ENCODE data around the gene CDC123.
"Not testable (repeated sequence)": the region's sequence is repeated elsewhere in the genome, so short reads cannot be mapped to it uniquely, and the experiment has no call there.

Gene CDC123

GRCh38 chr10:12237265-12238220, 41.6 kb downstream of the CDC123 start:
- no peak for DNase-seq

GRCh38 chr10:12238821-12239220, 42.8 kb downstream of the CDC123 start:
- no peak for DNase-seq

- no peak for DNase-seq
These were observed 46.0 kb downstream of the CDC123 start for GRCh38 chr10:12241810-12242529.

- DNase-seq: no peak
These were observed 48.1 kb downstream of the CDC123 start for GRCh38 chr10:12243864-12244620.

- DNase-seq: no peak
These were observed 54.2 kb downstream of the CDC123 start for GRCh38 chr10:12250181-12250580.

- not testable (repeated sequence) for DNase-seq
These were observed 54.7 kb downstream of the CDC123 start for GRCh38 chr10:12250702-12251101.

- no peak for DNase-seq
These were observed 55.6 kb downstream of the CDC123 start for GRCh38 chr10:12251581-12251980.

- no peak for DNase-seq
These were observed 57.0 kb downstream of the CDC123 start for GRCh38 chr10:12252882-12253546.

GRCh38 chr10:12255048-12255447, 59.1 kb downstream of the CDC123 start:
- DNase-seq: no peak

GRCh38 chr10:12259988-12260387, 64.0 kb downstream of the CDC123 start:
- no peak for DNase-seq

GRCh38 chr10:12262278-12262981, 66.4 kb downstream of the CDC123 start:
- no peak for DNase-seq

- peak; percentile 77 for DNase-seq
These were observed 68.4 kb downstream of the CDC123 start for GRCh38 chr10:12264204-12264940.

- DNase-seq: no peak
These were observed 73.1 kb downstream of the CDC123 start for GRCh38 chr10:12269056-12269455.

- no peak for DNase-seq
These were observed 75.2 kb downstream of the CDC123 start for GRCh38 chr10:12271210-12271540.

GRCh38 chr10:12277862-12278261, 81.9 kb downstream of the CDC123 start:
- not testable (repeated sequence) for DNase-seq

GRCh38 chr10:12279281-12279680, 83.3 kb downstream of the CDC123 start:
- DNase-seq: no peak

- no peak for DNase-seq
These were observed 91.8 kb downstream of the CDC123 start for GRCh38 chr10:12287772-12288171.

- DNase-seq: not testable (repeated sequence)
These were observed 101.8 kb downstream of the CDC123 start for GRCh38 chr10:12297784-12298183.

GRCh38 chr10:12299222-12299965, 103.4 kb downstream of the CDC123 start:
- DNase-seq: no peak
